Activated T-cell treated with anti-CD3 and anti-CD28 coated beads for 1 hour (primary cell): Measurements from ENCODE around the gene SLC9A1.
"Not testable (repeated sequence)": the region's sequence is repeated elsewhere in the genome, so short reads cannot be mapped to it uniquely, and the experiment has no call there.

ENCODE experiments used
- DNase-seq: peaks from one replicate; pipeline ENCODE4 v3.0.0-alpha.2; 2020; ENCODE audit warnings: low read depth

The SLC9A1 gene

GRCh38 chr1:27154991-27155781 is at the start of gene SLC9A1:
TSS of gene SLC9A1 (minus strand) at chr1:27155125. CDS start at chr1:27154334, 791 bp downstream.
- peak; percentile 93 for DNase-seq

DNA sequence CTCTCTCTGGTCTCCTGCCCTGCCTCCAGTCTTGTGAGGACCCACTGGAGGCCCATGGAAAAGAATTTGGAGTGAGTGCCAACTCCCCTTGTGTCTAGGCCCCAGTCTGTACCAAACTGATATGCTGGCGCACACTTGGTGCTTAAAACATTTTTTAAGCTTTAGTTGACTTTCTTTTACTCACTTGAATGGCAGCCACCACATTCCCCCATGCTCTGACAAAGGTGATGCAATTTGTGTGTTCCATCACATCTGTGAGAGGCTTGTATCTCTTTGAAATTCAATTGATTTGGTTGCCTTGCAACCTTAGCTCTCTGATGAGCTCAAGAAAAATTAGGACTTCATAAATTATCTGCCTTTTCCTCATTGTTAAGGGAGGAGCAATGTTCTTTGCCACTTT is 49.0 kb upstream of the SLC9A1 start:
- DNase-seq, result no peak

GRCh38 chr1:27201295-27201694 is 46.4 kb upstream of the SLC9A1 start:
- no peak for DNase-seq

- DNase-seq, result no peak
These were observed 38.3 kb upstream of the SLC9A1 start for GRCh38 chr1:27193194-27193593.

DNA sequence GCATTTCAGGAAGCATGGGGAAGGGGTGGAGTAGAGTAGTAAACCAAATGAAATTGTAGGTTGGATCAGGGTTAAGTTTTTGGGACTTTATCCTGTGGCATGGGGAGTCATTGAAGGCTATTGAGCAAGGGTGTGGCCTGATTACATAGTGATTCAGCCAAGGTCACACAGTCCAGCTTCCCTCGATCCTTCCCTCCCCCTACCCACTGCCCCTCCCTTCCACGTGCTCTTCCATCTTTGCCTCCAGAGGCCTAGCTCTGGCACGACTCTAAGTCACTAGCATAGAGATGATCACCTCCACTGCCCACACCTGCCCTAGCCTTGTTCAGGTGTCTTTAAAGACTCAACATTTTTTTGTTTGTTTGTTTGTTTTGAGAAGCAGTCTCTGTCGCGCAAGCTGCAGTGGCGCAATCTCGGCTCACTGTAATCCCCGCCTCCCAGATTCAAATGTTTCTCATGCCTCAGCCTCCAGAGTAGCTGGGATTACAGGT is 37.2 kb upstream of the SLC9A1 start:
- DNase-seq, result no peak

- DNase-seq, result not testable (repeated sequence)
These were observed 29.7 kb upstream of the SLC9A1 start for GRCh38 chr1:27184665-27185064.

GRCh38 chr1:27179979-27180378 is 25.1 kb upstream of the SLC9A1 start:
- DNase-seq, result no peak

DNA sequence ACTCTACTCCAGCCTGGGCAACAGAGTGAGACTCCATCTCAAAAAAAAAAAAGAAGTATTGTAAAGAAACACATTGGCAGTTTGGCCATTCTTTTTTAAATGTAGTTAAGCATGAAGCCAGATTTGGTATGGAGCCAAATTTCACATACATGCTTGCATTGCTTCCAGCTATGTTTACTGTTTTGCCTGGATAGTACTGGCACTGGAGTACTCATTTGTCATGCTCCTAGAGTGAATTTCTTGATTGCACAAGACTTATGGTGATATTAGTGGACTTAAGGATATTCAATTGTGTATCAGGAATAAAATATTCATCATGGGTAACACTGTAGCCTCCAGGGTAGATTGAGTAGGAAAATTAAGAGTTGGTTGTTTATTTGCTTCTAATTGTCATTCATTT is 24.5 kb upstream of the SLC9A1 start:
- DNase-seq, result no peak

GRCh38 chr1:27176954-27177353 is 22.0 kb upstream of the SLC9A1 start:
- no peak for DNase-seq

DNA sequence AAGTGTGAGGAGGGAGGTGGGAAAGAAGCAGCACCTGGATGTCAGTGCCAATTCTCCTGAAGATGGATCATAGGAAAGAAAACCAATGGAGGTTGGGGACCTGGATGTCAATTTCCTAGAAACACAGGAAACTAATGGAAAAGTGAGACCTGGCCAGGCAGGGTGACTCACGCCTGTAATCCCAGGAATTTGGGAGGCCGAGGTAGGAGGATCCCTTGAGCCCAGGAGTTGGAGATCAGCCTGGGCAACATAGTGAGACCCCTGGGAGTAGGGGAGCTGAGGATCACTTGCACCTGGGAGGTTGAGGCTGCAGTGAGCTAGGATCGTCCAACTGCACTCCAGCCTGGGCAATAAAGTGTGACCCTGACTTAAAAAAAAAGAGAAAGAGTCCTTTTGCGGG is 21.4 kb upstream of the SLC9A1 start:
- no peak for DNase-seq

- not testable (repeated sequence) for DNase-seq
These were observed 18.1 kb upstream of the SLC9A1 start for GRCh38 chr1:27172992-27173391.

GRCh38 chr1:27166929-27167328 is 12.0 kb upstream of the SLC9A1 start:
- DNase-seq, result no peak

DNA sequence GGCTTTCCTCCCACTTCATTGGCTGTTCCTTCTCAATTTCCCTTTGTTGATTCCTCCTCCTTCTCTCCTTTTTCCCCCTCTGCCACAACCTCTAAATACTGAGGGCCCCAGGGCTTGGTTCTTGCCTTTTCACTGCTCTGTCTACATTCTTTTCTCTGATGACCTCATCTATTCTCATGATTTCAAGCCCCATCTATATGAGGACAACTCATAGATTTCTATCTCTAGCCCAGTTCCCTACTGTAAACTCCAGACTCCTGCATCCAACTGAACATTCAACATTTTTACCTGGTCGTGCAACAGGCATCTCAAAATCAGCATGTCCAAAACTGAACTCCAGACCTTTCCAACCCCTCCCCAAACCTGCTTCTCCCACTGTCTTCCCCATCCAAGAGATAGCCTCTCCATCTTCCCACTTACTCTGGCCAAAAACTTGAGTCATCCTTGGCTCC is 11.5 kb upstream of the SLC9A1 start:
- DNase-seq, result no peak

DNA sequence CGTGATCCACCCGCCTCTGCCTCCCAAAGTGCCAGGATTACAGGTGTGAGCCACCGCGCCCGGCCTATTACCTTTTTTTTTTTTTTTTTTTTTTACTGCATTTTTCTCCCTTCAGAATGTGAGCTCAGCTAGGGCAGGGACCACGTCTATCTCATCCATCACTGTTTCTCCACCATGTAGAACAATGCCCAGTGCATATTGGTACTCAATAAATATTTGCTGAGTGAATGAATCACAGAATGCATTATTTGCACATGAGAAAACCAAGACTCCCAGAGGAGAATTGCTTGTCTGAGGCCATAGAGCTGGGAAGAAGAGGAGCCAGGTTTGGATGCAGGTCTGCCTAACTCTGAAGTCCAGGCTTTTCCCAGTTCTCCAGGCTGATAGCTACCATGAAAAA is 8.2 kb upstream of the SLC9A1 start:
- no peak for DNase-seq

GRCh38 chr1:27162090-27162489 is 7.2 kb upstream of the SLC9A1 start:
- DNase-seq, result no peak

- no peak for DNase-seq
These were observed 6.7 kb upstream of the SLC9A1 start for GRCh38 chr1:27161594-27161993.

DNA sequence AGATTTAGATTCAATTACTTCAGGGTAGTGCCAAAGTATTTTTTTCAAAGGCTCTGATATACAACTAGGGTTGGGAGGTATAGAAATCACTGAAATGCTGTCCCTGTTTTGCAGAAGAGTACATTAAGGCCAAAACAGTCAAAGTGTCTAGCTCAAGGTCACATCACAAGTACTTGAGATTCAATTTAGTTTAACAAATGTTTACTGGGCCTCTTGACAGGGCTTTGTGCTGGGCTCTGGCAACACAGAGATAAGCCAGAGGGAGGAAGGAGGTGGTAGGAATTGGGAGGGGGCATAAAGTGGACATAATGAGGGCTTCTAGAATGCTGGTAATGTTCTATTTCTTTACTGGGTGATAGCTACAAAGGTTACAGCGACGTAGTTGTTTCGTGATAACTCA is 2.3 kb upstream of the SLC9A1 start:
- no peak for DNase-seq

GRCh38 chr1:27154469-27154990 is 395 bp downstream of the SLC9A1 start:
- no peak for DNase-seq

GRCh38 chr1:27153927-27154358 is 982 bp downstream of the SLC9A1 start:
- DNase-seq, result no peak

DNA sequence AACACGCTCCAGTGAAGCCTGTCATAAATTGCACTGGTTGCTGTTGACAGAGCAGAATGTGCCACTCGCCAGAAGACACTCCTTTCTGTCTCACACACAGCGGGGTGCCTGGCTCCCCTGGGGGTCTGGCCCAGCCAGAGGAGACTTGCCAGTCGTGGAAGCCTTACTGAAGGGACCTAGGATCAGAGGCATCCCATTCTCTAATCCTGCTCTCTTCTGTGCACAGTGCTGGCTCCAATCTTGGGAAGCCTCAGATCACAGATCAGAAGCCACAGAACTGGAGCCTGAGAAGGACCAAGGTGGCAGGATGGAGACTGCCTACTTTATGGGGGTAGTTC is 1.4 kb downstream of the SLC9A1 start:
- DNase-seq, result no peak

- DNase-seq, result no peak
These were observed 1.9 kb downstream of the SLC9A1 start for GRCh38 chr1:27152829-27153548.

GRCh38 chr1:27152004-27152828 is 2.7 kb downstream of the SLC9A1 start:
- no peak for DNase-seq
